ENCODE measurements around the gene BEND7.
"Not testable (repeated sequence)": the region's sequence is repeated elsewhere in the genome, so short reads cannot be mapped to it uniquely, and the experiment has no call there.

Gene BEND7

DNA sequence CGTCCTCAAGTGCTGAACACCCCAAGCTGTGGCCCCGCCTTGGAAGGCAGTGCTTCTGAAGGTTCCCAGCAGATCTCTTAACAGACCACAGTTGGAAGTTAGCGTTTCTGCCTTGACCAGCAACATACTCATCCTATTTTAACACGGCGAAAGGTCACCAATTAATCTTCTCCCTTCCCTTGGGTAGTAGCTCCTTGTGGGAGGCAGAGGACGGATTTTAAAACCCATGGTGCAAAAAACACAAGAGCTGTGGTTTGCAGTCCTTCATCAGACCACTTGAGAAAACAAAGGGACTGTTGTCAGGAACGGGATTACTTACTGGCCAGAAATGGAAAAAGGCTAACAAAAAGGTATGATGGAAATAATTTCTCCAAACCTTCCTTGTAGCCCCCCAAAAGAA lies 87.3 kb downstream of the BEND7 start:
- no peak for DNase-seq (ENCODE audit: low spot score)
- TF ChIP-seq, protein P1, sequence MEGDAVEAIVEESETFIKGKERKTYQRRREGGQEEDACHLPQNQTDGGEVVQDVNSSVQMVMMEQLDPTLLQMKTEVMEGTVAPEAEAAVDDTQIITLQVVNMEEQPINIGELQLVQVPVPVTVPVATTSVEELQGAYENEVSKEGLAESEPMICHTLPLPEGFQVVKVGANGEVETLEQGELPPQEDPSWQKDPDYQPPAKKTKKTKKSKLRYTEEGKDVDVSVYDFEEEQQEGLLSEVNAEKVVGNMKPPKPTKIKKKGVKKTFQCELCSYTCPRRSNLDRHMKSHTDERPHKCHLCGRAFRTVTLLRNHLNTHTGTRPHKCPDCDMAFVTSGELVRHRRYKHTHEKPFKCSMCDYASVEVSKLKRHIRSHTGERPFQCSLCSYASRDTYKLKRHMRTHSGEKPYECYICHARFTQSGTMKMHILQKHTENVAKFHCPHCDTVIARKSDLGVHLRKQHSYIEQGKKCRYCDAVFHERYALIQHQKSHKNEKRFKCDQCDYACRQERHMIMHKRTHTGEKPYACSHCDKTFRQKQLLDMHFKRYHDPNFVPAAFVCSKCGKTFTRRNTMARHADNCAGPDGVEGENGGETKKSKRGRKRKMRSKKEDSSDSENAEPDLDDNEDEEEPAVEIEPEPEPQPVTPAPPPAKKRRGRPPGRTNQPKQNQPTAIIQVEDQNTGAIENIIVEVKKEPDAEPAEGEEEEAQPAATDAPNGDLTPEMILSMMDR (IDR thresholded peaks at IDR 0.05; ENCODE audit: borderline replicate concordance, control extremely low read depth, extremely low read depth, insufficient read depth, missing control alignments): no peak
- in situ Hi-C loops (cut with MboI; ENCODE audit: low sequenced_read_pairs, unreplicated experiment): no loop called here

DNA sequence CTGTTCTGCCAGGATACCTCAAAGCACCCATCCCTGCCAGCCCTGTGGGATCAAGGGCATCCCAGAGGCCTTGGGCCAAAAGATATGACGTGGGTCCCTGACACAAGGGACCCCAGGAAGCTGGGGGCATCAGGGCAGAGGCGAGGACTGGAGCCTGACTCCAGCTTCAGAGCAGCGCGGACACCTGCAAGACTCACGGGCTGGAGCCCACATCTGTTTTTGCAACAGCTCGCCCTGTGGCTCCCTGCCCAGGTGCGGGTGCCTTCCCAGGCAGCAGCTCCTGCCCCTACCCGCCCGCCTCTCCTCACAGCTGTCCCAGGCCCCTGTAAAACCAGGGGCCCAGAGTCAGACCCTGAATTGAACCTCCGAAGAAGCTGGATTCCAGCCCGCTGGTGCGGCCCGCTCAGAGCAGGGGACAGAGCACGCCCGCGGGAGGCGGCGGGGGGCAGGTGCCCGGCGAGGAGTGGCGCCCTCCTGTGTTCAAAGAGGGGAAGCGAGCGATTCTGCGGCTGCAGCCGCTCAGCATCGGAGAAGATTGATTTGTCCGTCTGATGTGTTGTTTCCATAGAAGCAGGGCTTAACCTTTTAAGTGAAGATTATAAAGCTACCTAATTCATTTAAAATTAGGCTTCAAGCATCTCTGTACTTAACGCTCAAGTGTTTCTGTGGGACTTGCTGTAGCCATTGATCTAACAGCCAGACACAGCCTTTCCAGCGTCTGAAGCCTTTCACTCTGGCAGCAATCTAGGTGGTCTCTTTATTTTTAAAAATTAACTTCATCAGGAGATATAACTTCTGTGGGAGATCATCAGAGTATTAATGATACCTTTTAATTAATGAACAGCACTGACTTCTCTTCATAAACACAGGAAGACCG lies 88.4 kb downstream of the BEND7 start:
- TF ChIP-seq, protein P1 (IDR thresholded peaks at IDR 0.05; ENCODE audit: borderline replicate concordance, control extremely low read depth, extremely low read depth, insufficient read depth, missing control alignments): peak; percentile 81
- in situ Hi-C loops (cut with MboI; ENCODE audit: low sequenced_read_pairs, unreplicated experiment): no loop called here
- peak; percentile 86 for DNase-seq (ENCODE audit: low spot score)

DNA sequence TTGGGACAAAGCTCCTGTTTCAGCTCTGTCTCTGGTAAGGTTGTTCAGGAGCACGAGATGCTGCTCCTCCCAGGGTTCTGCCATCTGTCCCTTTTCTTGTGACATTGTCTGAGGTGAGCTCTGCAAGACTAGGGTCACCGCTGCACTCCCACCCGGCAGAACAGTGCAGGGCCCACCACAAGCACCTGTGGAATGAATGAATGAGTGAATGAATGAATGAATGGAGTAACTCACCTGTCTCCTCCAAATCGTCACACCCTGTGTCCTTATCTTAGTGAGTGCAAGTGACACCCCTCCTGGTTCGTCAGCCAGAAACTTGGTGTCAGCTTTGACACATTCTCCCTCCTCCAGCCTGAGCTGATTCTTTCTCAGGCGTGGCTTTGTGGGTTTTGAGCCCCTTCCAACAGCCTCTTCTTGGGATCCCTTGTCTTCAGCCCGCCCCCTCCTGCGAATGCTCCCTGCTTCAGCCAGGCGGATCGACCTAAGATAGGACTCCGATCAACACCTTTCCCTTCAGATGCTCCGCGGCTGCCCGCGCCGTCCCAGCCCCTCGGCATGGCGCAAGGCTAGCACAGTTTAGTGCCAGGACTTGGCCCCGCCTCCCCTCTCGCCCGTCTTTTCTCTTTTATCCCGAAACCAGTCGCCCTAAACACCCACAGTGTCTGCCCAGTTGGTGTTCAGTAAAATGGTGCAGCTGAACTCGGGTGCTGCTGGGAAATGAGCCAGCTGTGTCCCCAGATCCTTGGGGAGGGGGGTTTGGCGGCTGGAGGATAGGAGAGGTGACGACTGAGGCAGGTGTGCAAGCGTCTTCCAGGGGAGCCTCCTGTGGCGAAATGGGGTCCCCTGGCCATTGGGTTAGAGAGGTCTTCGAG lies 89.3 kb downstream of the BEND7 start:
- TF ChIP-seq, protein P1 (IDR thresholded peaks at IDR 0.05; ENCODE audit: borderline replicate concordance, control extremely low read depth, extremely low read depth, insufficient read depth, missing control alignments): no peak
- in situ Hi-C loops (cut with MboI; ENCODE audit: low sequenced_read_pairs, unreplicated experiment): no loop called here
- no peak for DNase-seq (ENCODE audit: low spot score)

DNA sequence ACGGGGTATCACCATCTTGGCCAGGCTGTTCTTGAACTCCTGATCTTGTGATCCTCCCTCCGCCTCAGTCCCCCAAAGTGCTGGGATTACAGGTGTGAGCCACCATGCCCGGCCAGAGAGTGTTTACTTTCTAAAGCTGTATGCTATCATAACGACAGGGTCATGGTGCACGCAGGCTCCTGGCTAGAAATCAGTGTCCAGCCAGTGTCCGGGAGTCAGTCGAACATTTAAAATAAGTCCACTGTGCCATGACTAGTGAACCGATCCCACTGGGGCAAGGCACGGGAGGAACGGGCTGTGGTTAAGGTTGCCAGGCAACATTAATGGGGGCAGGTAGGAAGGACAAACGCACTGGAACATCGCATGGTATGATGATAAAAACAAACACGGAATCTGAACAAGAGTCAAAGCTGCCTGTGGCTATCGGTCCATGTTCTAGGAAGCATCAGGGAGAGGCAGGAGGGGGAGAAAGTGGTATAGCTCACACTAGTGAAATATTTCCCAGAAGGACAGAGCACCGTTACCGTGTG lies 91.7 kb downstream of the BEND7 start:
- in situ Hi-C loops (cut with MboI; ENCODE audit: low sequenced_read_pairs, unreplicated experiment): no loop called here
- TF ChIP-seq, protein P1 (IDR thresholded peaks at IDR 0.05; ENCODE audit: borderline replicate concordance, control extremely low read depth, extremely low read depth, insufficient read depth, missing control alignments): no peak

DNA sequence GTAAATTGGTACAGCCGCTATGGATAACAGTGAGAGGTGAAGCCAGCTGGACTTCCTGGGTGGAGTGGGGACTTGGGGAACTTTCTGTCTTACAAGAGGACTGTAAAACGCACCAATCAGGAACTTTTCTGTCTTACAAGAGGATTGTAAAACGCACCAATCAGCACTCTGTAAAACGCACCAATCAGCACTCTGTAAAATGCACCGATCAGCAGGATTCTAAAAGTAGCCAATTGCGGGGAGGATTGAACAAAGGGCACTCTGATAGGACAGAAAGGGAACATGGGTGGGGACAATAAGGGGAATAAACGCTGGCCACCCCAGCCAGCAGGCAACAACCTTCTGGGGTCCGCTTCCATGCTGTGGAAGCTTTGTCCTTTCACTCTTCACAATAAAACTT lies 100.9 kb downstream of the BEND7 start:
- in situ Hi-C loops (cut with MboI; ENCODE audit: low sequenced_read_pairs, unreplicated experiment); DNase-seq (ENCODE audit: low spot score): not testable (repeated sequence)

More for the DNA sequence above, 91.7 kb downstream of the BEND7 start:
- DNase-seq (ENCODE audit: low spot score): no peak

DNA sequence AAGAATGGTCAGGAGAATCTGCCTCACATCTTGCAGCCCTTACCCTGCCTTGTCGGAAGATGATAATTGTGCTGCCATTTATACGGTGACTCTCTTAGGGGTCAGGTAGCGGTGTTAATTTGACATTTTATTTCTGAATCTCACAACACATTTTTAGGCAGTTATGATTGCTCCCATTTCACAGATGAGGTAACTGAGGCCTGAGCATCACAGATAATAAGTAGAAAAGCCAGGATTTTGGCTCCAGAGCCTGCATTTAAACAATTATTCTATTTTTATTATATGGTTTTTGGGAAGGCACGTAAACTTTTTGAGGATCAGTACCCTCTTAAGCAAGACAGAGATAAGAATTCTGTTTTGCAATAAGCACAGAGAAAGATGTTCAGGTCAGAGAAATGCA lies 103.4 kb downstream of the BEND7 start:
- no peak for DNase-seq (ENCODE audit: low spot score)
- in situ Hi-C loops (cut with MboI; ENCODE audit: low sequenced_read_pairs, unreplicated experiment): no loop called here
- TF ChIP-seq, protein P1 (IDR thresholded peaks at IDR 0.05; ENCODE audit: borderline replicate concordance, control extremely low read depth, extremely low read depth, insufficient read depth, missing control alignments): no peak

Data from GM13976 (cell line).